ENCODE results near the gene DSCAM. TPM values are rescaled to one million over a fixed set of nuclear protein-coding genes. Genes with fewer than 3 reads are reported as not detected.

DSCAM gene
- total and polyA plus RNA-seq, 2 donors (not counting 1 experiment from before 2014, with no cell fraction given) = not detected

DNA sequence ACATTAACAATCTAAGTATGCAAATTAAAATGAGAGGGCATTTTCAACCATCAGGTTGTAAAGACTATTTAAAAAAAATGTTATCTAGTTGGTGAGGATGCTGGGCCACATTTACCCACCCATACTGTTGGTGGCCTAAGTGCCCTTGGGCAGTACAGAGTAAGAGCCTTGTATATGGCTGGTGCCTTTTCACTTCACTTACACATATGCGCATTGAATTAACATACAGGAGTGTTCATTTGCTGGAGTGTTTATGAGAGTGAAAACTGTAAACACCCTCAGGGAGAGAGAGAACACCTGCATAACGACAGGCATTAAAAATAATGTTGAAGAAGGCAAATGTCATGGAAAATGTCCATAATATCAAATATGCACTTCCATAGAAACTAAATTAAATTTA, 552.6 kb downstream of the DSCAM start:
- no peaks in the 10 kb centered on the region for H3K4me1 ChIP-seq (ENCODE audit: control insufficient read depth in 2 of 2, insufficient read depth in 2 of 2, low read length in 2 of 2)
- no peaks in the 10 kb centered on the region for H3K27me3 Mint-ChIP-seq
- WGBS (ENCODE audit: insufficient coverage) = no CpG with 5 or more reads among the region's 2 CpGs
- intact Hi-C loops (cut with micrococcal nuclease) = no loop called here
- no peaks in the 10 kb centered on the region for H3K79me2 ChIP-seq (ENCODE audit: control insufficient read depth, insufficient read depth, low read length)
- H3K9me3 ChIP-seq (ENCODE audit: control extremely low read depth in 1 of 3, control insufficient read depth in 2 of 3, insufficient read depth in 1 of 3, low read length in 2 of 3) = peaks cover 0 to 14% (median 0%) of the 10 kb centered on the region in 3 donors
- no peak overlapping the region for H3K4me2 ChIP-seq (replicated peaks; ENCODE audit: low read depth, low read length, poor library complexity, severe bottlenecking)
- H3K9ac ChIP-seq (ENCODE audit: low read length) = no peak overlapping the region
- DNase-seq (no peak), ATAC-seq (ENCODE audit: low read depth) (no peak)
- CTCF ChIA-PET = no interaction called here
- TF ChIP-seq, protein P1, sequence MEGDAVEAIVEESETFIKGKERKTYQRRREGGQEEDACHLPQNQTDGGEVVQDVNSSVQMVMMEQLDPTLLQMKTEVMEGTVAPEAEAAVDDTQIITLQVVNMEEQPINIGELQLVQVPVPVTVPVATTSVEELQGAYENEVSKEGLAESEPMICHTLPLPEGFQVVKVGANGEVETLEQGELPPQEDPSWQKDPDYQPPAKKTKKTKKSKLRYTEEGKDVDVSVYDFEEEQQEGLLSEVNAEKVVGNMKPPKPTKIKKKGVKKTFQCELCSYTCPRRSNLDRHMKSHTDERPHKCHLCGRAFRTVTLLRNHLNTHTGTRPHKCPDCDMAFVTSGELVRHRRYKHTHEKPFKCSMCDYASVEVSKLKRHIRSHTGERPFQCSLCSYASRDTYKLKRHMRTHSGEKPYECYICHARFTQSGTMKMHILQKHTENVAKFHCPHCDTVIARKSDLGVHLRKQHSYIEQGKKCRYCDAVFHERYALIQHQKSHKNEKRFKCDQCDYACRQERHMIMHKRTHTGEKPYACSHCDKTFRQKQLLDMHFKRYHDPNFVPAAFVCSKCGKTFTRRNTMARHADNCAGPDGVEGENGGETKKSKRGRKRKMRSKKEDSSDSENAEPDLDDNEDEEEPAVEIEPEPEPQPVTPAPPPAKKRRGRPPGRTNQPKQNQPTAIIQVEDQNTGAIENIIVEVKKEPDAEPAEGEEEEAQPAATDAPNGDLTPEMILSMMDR (IDR thresholded peaks at IDR 0.05) = no peak
- no peak for TF ChIP-seq EZH2 (IDR thresholded peaks at IDR 0.05; ENCODE audit: borderline replicate concordance, insufficient read depth, low read depth, low read length, poor library complexity, severe bottlenecking)
- H3K9me3 Mint-ChIP-seq (ENCODE audit: insufficient read depth) = no peaks in the 10 kb centered on the region
- no peak overlapping the region for H3K4me3 Mint-ChIP-seq
- no peaks in the 10 kb centered on the region for H3K4me1 Mint-ChIP-seq
- POLR2A ChIA-PET = no interaction called here
- no peaks in the 10 kb centered on the region for H3K36me3 ChIP-seq (replicated peaks in 1 of 2; ENCODE audit: control extremely low read depth in 1 of 2, control insufficient read depth in 1 of 2, extremely low read depth in 1 of 2, insufficient read depth in 2 of 2, low read length in 1 of 2)
- H3K27ac Mint-ChIP-seq = no peak overlapping the region
- no peak overlapping the region for H3K4me3 ChIP-seq (ENCODE audit: control extremely low read depth in 1 of 5, extremely low read depth in 1 of 5, insufficient read depth in 1 of 5, low read depth in 2 of 5, low read length in 4 of 5)
- H3K27me3 ChIP-seq (replicated peaks in 1 of 4; ENCODE audit: control extremely low read depth in 1 of 4, control insufficient read depth in 3 of 4, insufficient read depth in 4 of 4, low read length in 3 of 4) = no peaks in the 10 kb centered on the region
- H4K20me1 ChIP-seq (ENCODE audit: control insufficient read depth, insufficient read depth, low read length, poor library complexity, severe bottlenecking) = no peaks in the 10 kb centered on the region
- no peak overlapping the region for H2AFZ ChIP-seq (ENCODE audit: insufficient read depth, low read depth, low read length, poor library complexity, severe bottlenecking)
- no peak overlapping the region for H3K27ac ChIP-seq (ENCODE audit: low read length in 2 of 2)

DNA sequence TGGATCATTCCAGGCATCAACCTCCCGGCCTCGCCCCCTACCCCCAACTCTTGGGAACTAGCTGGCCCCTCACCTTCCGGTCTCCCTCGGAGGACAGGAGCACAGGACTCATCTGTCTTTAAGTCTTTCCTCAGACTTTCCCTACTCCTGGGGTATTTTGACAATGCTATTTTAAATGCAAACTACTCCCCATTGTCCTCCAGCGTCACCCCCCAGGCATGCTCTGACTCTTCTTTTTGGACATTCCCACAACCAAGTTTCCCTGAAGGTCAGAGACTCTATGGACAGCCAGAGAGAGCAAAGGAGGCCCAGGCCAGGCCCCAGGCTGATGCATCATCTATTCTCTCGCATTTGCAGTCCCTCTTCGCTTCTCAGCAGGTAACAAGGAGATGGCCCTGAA, 555.4 kb downstream of the DSCAM start:
- no peaks in the 10 kb centered on the region for H4K20me1 ChIP-seq (ENCODE audit: control insufficient read depth, insufficient read depth, low read length, poor library complexity, severe bottlenecking)
- peaks cover 0 to 14% (median 0%) of the 10 kb centered on the region in 3 donors for H3K9me3 ChIP-seq (ENCODE audit: control extremely low read depth in 1 of 3, control insufficient read depth in 2 of 3, insufficient read depth in 1 of 3, low read length in 2 of 3)
- H3K4me3 ChIP-seq (ENCODE audit: control extremely low read depth in 1 of 5, extremely low read depth in 1 of 5, insufficient read depth in 1 of 5, low read depth in 2 of 5, low read length in 4 of 5) = no peak overlapping the region
- ATAC-seq (ENCODE audit: low read depth) (no peak), DNase-seq (no peak)
- no peaks in the 10 kb centered on the region for H3K36me3 ChIP-seq (replicated peaks in 1 of 2; ENCODE audit: control extremely low read depth in 1 of 2, control insufficient read depth in 1 of 2, extremely low read depth in 1 of 2, insufficient read depth in 2 of 2, low read length in 1 of 2)
- H3K27me3 ChIP-seq (replicated peaks in 1 of 4; ENCODE audit: control extremely low read depth in 1 of 4, control insufficient read depth in 3 of 4, insufficient read depth in 4 of 4, low read length in 3 of 4) = no peaks in the 10 kb centered on the region
- H3K79me2 ChIP-seq (ENCODE audit: control insufficient read depth, insufficient read depth, low read length) = no peaks in the 10 kb centered on the region
- no peaks in the 10 kb centered on the region for H3K4me1 Mint-ChIP-seq
- H2AFZ ChIP-seq (ENCODE audit: insufficient read depth, low read depth, low read length, poor library complexity, severe bottlenecking) = no peak overlapping the region
- intact Hi-C loops (cut with micrococcal nuclease) = no loop called here
- no peak overlapping the region for H3K9ac ChIP-seq (ENCODE audit: low read length)
- no peaks in the 10 kb centered on the region for H3K9me3 Mint-ChIP-seq (ENCODE audit: insufficient read depth)
- ChIA-PET POLR2A (no interaction called here), CTCF (no interaction called here)
- WGBS (ENCODE audit: insufficient coverage) = 61% methylated on average over 5 of the region's 7 CpGs
- H3K4me1 ChIP-seq (ENCODE audit: control insufficient read depth in 2 of 2, insufficient read depth in 2 of 2, low read length in 2 of 2) = no peaks in the 10 kb centered on the region
- no peak overlapping the region for H3K4me2 ChIP-seq (replicated peaks; ENCODE audit: low read depth, low read length, poor library complexity, severe bottlenecking)
- TF ChIP-seq EZH2 (IDR thresholded peaks at IDR 0.05; ENCODE audit: borderline replicate concordance, insufficient read depth, low read depth, low read length, poor library complexity, severe bottlenecking) = no peak
- TF ChIP-seq, protein P1 (IDR thresholded peaks at IDR 0.05) = no peak
- no peak overlapping the region for H3K27ac Mint-ChIP-seq
- no peaks in the 10 kb centered on the region for H3K27me3 Mint-ChIP-seq
- H3K27ac ChIP-seq (ENCODE audit: low read length in 2 of 2) = no peak overlapping the region
- H3K4me3 Mint-ChIP-seq = no peak overlapping the region
